Measurements from ENCODE around the gene DPY19L3. TPM values are rescaled to one million over a fixed set of nuclear protein-coding genes. Genes with fewer than 3 reads are reported as not detected.

Gene DPY19L3
- total RNA-seq, 6 experiments from 2014 or later = 23.5 to 32.7 (median 26.5) TPM

GRCh38 chr19:32522967-32523366, 117.4 kb downstream of the DPY19L3 start:
- no peak overlapping the region for H3K4me3 Mint-ChIP-seq
- H3K27ac Mint-ChIP-seq = no peak overlapping the region
- H3K27me3 Mint-ChIP-seq (ENCODE audit: insufficient read depth) = peaks cover 15% of the 10 kb centered on the region
- no peaks in the 10 kb centered on the region; the same call in 1 of the 2 replicates for H3K9me3 Mint-ChIP-seq
- no peaks in the 10 kb centered on the region for H3K36me3 Mint-ChIP-seq (ENCODE audit: low read depth)
- no peaks in the 10 kb centered on the region for H3K4me1 Mint-ChIP-seq (ENCODE audit: low read depth)
- no peak for TF ChIP-seq CTCF (IDR thresholded peaks at IDR 0.05)
- DNase-seq = no peak

GRCh38 chr19:32526895-32527294, 121.3 kb downstream of the DPY19L3 start:
- Mint-ChIP-seq H3K9me3 (peaks cover 7% of the 10 kb centered on the region; the same call in 1 of the 2 replicates), H3K27me3 (ENCODE audit: insufficient read depth) (peaks cover 5% of the 10 kb centered on the region), H3K36me3 (ENCODE audit: low read depth) (no peaks in the 10 kb centered on the region; the same call in 1 of the 2 replicates), H3K27ac (no peak overlapping the region), H3K4me1 (ENCODE audit: low read depth) (no peaks in the 10 kb centered on the region), H3K4me3 (no peak overlapping the region)
- no peak for TF ChIP-seq CTCF (IDR thresholded peaks at IDR 0.05)
- no peak for DNase-seq

- no peak for TF ChIP-seq CTCF (IDR thresholded peaks at IDR 0.05)
- Mint-ChIP-seq H3K4me3 (no peak overlapping the region), H3K36me3 (ENCODE audit: low read depth) (no peaks in the 10 kb centered on the region; the same call in 1 of the 2 replicates), H3K27me3 (ENCODE audit: insufficient read depth) (no peaks in the 10 kb centered on the region; the same call in 1 of the 2 replicates), H3K4me1 (ENCODE audit: low read depth) (no peaks in the 10 kb centered on the region), H3K9me3 (peaks cover 11% of the 10 kb centered on the region; the same call in 1 of the 2 replicates), H3K27ac (no peak overlapping the region)
- no peak for DNase-seq
Observed at GRCh38 chr19:32530773-32531172, 125.2 kb downstream of the DPY19L3 start.

- H3K4me3 Mint-ChIP-seq = no peak overlapping the region
- H3K9me3 Mint-ChIP-seq = peaks cover 11% of the 10 kb centered on the region; the same call in 1 of the 2 replicates
- peaks cover 2% of the 10 kb centered on the region for H3K27me3 Mint-ChIP-seq (ENCODE audit: insufficient read depth)
- H3K36me3 Mint-ChIP-seq (ENCODE audit: low read depth) = no peaks in the 10 kb centered on the region; the same call in 1 of the 2 replicates
- H3K4me1 Mint-ChIP-seq (ENCODE audit: low read depth) = no peaks in the 10 kb centered on the region
- no peak overlapping the region for H3K27ac Mint-ChIP-seq
- no peak for TF ChIP-seq CTCF (IDR thresholded peaks at IDR 0.05)
- DNase-seq = no peak
Observed at GRCh38 chr19:32532233-32532632, 126.7 kb downstream of the DPY19L3 start.

Other genes starting within 250 kb of the DPY19L3 start
- 10 to 100 TPM; 13.0 to 18.3 (median 16.0) TPM for gene ZNF507, start 60.2 kb upstream of the DPY19L3 start, total RNA-seq (2021; fragmentation: NEBNext Ultra II Directional; extraction: Animal tissue kit (Norgen Biotek cat#: 25700))
- gene PDCD5, start 175.4 kb downstream of the DPY19L3 start, total RNA-seq (2021; fragmentation: NEBNext Ultra II Directional; extraction: Animal tissue kit (Norgen Biotek cat#: 25700)) = 100 to 1,000 TPM; 146 to 196 (median 174) TPM